Nephron (organoid): ENCODE results near the gene QSER1.

Source experiments
- H3K27ac Mint-ChIP-seq, 3 experiments: 2 replicates each; pipeline ENCODE4 v1.8.0; 2020; ENCODE audit warnings: mixed read lengths in 3 of 3, mild to moderate bottlenecking in 2 of 3, moderate library complexity in 1 of 3
- H3K27me3 Mint-ChIP-seq: 2 replicates; pipeline ENCODE4 v1.8.0; 2021; ENCODE audit warnings: low read depth, mild to moderate bottlenecking, moderate library complexity, mixed read lengths
- H3K36me3 Mint-ChIP-seq: 2 replicates; pipeline ENCODE4 v1.8.0; 2020; ENCODE audit warnings: low read depth, mixed read lengths
- H3K4me1 Mint-ChIP-seq: 2 replicates; pipeline ENCODE4 v1.8.0; 2020; ENCODE audit warnings: mixed read lengths
- H3K4me3 Mint-ChIP-seq, 3 experiments: 2 replicates each; pipeline ENCODE4 v1.8.0; 2020; ENCODE audit warnings: mild to moderate bottlenecking in 3 of 3, mixed read lengths in 3 of 3, moderate library complexity in 2 of 3
- H3K9me3 Mint-ChIP-seq: 2 replicates; pipeline ENCODE4 v1.8.0; 2020; ENCODE audit warnings: mixed read lengths
- TF ChIP-seq, protein P1 (sequence below), 3 experiments: fragments of 200-600 bp; sonication (generic); IDR thresholded peaks; one replicate each; pipeline ENCODE4 v1.5.0; 2021; ENCODE audit warnings: antibody characterized with exemption in 3 of 3; ENCODE audit not compliant: unreplicated experiment in 3 of 3

The QSER1 gene

DNA sequence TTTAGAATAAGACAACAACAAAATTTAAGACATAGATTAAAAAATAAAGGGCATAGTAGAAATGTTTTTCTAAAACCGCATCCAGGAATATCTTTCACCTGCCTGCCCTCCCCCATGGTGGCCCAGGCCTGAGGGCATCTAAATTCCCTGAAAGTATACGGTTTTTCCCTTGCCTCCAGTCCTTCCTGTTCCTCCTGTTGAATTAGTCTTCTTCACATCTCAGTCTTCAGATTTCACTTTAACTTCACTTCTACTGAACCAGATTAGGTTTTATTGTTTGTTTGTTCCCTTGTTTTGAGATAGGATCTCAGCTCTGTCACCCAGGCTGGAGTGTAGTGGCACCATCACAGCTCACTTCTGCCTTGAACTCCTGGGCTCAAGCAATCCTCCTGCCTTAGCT is 90.0 kb downstream of the QSER1 start:
- Mint-ChIP-seq H3K4me1 (no peaks in the 10 kb centered on the region), H3K4me3 (no peak overlapping the region), H3K27ac (no peak overlapping the region), H3K9me3 (no peaks in the 10 kb centered on the region), H3K27me3 (no peaks in the 10 kb centered on the region), H3K36me3 (peaks cover 14% of the 10 kb centered on the region)
- TF ChIP-seq, protein P1, sequence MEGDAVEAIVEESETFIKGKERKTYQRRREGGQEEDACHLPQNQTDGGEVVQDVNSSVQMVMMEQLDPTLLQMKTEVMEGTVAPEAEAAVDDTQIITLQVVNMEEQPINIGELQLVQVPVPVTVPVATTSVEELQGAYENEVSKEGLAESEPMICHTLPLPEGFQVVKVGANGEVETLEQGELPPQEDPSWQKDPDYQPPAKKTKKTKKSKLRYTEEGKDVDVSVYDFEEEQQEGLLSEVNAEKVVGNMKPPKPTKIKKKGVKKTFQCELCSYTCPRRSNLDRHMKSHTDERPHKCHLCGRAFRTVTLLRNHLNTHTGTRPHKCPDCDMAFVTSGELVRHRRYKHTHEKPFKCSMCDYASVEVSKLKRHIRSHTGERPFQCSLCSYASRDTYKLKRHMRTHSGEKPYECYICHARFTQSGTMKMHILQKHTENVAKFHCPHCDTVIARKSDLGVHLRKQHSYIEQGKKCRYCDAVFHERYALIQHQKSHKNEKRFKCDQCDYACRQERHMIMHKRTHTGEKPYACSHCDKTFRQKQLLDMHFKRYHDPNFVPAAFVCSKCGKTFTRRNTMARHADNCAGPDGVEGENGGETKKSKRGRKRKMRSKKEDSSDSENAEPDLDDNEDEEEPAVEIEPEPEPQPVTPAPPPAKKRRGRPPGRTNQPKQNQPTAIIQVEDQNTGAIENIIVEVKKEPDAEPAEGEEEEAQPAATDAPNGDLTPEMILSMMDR (IDR thresholded peaks at IDR 0.05; ENCODE audit: unreplicated experiment in 3 of 3), result no peak

DNA sequence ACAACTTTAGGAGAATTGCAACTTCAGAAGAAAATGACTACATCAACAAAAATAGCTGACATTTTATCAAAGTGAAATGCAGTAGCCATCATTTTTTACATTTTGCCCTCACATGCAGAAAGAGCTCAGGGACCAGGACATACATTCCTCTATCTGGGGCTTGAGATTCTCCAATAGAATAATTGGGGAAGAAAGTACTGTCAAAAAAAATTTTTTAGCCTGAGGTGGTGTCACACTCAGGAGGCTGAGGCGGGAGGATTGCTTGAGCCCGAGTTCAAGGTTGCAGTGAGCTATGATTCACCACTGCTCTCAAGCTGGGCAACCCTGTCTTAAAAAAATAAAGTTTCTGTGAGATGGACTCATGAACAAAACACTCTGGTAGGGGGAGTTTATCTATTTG is 90.9 kb downstream of the QSER1 start:
- Mint-ChIP-seq H3K36me3 (peaks cover 6% of the 10 kb centered on the region), H3K4me3 (no peak overlapping the region), H3K9me3 (peaks cover 4% of the 10 kb centered on the region), H3K4me1 (no peaks in the 10 kb centered on the region), H3K27ac (no peak overlapping the region), H3K27me3 (no peaks in the 10 kb centered on the region)
- TF ChIP-seq, protein P1 (IDR thresholded peaks at IDR 0.05; ENCODE audit: unreplicated experiment in 3 of 3), result no peak

DNA sequence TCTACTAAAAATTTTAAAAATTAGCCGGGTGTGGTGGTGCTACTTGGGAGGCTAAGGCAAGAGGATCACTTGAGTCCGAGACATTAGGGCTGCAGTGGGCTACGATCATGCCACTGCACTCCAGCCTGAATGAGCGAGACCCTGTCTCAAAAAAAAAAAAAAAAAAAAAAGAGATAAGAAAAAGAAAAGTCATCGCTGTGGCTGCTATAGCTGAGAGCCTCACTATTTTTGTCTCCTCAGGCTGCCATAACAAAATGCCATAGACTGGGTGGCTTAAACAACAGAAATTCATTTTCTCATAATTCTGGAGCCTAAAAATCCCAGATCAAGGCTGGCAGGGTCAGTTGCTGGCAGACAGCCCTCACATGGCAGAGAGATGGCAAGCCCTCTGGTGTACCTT is 93.0 kb downstream of the QSER1 start:
- H3K36me3 Mint-ChIP-seq, result no peaks in the 10 kb centered on the region
- H3K9me3 Mint-ChIP-seq, result peaks cover 7% of the 10 kb centered on the region
- no peak overlapping the region for H3K27ac Mint-ChIP-seq
- no peaks in the 10 kb centered on the region for H3K27me3 Mint-ChIP-seq
- no peak overlapping the region for H3K4me3 Mint-ChIP-seq
- no peaks in the 10 kb centered on the region for H3K4me1 Mint-ChIP-seq
- TF ChIP-seq, protein P1 (IDR thresholded peaks at IDR 0.05; ENCODE audit: unreplicated experiment in 3 of 3), result no peak

DNA sequence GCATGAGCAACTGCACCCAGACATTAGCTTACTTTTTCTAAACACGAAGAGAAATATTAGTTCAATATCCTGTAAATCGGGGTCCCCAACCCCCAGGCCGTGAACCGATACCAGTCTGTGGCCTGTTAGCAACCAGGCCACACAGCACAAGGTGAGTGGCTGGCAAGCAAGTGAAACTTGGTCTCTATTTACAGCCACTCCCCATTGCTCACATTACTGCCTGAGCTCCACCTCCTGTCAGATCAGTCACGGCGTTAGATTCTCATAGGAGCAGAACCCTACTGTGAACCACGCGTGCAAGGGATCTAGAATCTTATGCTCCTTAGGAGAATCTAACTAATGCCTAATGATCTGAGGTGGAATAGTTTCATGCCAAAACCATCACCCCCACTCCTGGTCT is 95.2 kb downstream of the QSER1 start:
- TF ChIP-seq, protein P1 (IDR thresholded peaks at IDR 0.05; ENCODE audit: unreplicated experiment in 3 of 3), result no peak
- Mint-ChIP-seq H3K9me3 (peaks cover 19% of the 10 kb centered on the region), H3K4me3 (no peak overlapping the region), H3K36me3 (no peaks in the 10 kb centered on the region), H3K4me1 (no peaks in the 10 kb centered on the region), H3K27ac (no peak overlapping the region), H3K27me3 (no peaks in the 10 kb centered on the region)

DNA sequence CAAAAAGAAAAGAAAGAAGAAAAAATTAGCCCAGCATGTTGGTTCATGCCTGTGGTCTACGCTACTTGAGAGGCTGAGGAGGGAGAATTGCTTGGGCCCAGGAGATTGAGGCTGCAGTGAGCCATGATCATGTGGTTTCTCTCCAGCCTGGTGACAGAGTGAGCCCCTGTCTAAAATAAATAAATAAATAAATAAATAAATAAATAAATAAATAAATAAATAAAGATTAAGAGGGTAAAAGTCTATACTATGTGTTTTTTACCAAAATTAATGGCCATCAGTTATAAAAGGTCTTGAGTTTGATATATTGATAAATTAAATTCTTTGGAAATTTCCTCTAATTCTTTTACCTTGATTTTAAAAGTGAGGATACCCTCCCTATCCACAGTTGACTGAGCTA is 97.9 kb downstream of the QSER1 start:
- TF ChIP-seq, protein P1 (IDR thresholded peaks at IDR 0.05; ENCODE audit: unreplicated experiment in 3 of 3), result no peak
- no peak overlapping the region for H3K4me3 Mint-ChIP-seq
- H3K4me1 Mint-ChIP-seq, result no peaks in the 10 kb centered on the region
- H3K27me3 Mint-ChIP-seq, result no peaks in the 10 kb centered on the region
- no peaks in the 10 kb centered on the region for H3K36me3 Mint-ChIP-seq
- H3K27ac Mint-ChIP-seq, result no peak overlapping the region
- H3K9me3 Mint-ChIP-seq, result peaks cover 23% of the 10 kb centered on the region

DNA sequence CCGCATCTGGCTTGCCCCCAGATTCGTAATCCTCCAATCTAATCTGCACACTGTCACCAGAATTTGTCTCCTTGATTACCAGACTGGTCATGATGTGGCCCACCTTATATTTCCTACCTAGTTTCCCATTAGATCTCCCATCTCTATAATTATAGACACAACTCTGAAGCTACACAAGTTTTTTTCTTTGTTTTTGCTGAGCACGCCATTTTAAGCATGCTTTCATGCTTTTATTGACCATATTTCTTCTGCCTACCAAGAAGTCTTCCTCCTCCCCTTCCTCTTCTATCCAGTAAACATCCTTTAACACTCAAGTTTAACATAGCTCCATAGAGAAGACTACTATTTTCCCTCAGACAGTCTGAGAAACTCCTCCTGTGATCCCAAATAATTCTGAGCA is 98.8 kb downstream of the QSER1 start:
- no peak overlapping the region for H3K27ac Mint-ChIP-seq
- TF ChIP-seq, protein P1 (IDR thresholded peaks at IDR 0.05; ENCODE audit: unreplicated experiment in 3 of 3), result no peak
- no peaks in the 10 kb centered on the region for H3K36me3 Mint-ChIP-seq
- H3K4me1 Mint-ChIP-seq, result no peaks in the 10 kb centered on the region
- peaks cover 3% of the 10 kb centered on the region for H3K27me3 Mint-ChIP-seq
- H3K4me3 Mint-ChIP-seq, result no peak overlapping the region
- H3K9me3 Mint-ChIP-seq, result peaks cover 32% of the 10 kb centered on the region
